ENCODE data around the gene LANCL3. TPM values are rescaled to one million over a fixed set of nuclear protein-coding genes. Genes with fewer than 3 reads are reported as not detected.
A peak's percentile ranks its signal among the peaks of the same experiment; 100 is the strongest.

The LANCL3 gene
- polyA plus RNA-seq, 3 donors = 0.01 to 0.12 TPM; not detected in 1

GRCh38 chrX:37684973-37685372 lies 113.5 kb downstream of the LANCL3 start:
- Mint-ChIP-seq H3K27me3 (ENCODE audit: low read depth in 3 of 3) (peaks cover 6 to 19% (median 18%) of the 10 kb centered on the region in 3 donors), H3K4me1 (peaks cover 6% of the 10 kb centered on the region), H3K36me3 (no peaks in the 10 kb centered on the region), H3K9me3 (peaks cover 0 to 4% (median 0%) of the 10 kb centered on the region in 7 donors), H3K27ac (peak overlapping the region in 1 of 7 donors; percentile 8), H3K4me3 (peak overlapping the region in 1 of 2 donors; percentile 48)
- TF ChIP-seq, protein P1, sequence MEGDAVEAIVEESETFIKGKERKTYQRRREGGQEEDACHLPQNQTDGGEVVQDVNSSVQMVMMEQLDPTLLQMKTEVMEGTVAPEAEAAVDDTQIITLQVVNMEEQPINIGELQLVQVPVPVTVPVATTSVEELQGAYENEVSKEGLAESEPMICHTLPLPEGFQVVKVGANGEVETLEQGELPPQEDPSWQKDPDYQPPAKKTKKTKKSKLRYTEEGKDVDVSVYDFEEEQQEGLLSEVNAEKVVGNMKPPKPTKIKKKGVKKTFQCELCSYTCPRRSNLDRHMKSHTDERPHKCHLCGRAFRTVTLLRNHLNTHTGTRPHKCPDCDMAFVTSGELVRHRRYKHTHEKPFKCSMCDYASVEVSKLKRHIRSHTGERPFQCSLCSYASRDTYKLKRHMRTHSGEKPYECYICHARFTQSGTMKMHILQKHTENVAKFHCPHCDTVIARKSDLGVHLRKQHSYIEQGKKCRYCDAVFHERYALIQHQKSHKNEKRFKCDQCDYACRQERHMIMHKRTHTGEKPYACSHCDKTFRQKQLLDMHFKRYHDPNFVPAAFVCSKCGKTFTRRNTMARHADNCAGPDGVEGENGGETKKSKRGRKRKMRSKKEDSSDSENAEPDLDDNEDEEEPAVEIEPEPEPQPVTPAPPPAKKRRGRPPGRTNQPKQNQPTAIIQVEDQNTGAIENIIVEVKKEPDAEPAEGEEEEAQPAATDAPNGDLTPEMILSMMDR (IDR thresholded peaks at IDR 0.05) = no peak
- no CpG with 5 or more reads among the region's 3 CpGs for WGBS (ENCODE audit: insufficient coverage)
- H3K4me3 ChIP-seq (replicated peaks in 1 of 3; ENCODE audit: low read depth in 2 of 3, low read length in 3 of 3) = peak overlapping the region in 1 of 3 experiments; percentile 59
- H3K4me2 ChIP-seq (replicated peaks; ENCODE audit: extremely low read depth, low read length, poor library complexity, severe bottlenecking) = peak overlapping the region; percentile 68
- peak overlapping the region; percentile 30 for H3K9ac ChIP-seq (ENCODE audit: insufficient read depth, low read length, poor library complexity, severe bottlenecking)
- peaks cover 4 to 10% of the 10 kb centered on the region in 2 donors for H3K27me3 ChIP-seq (ENCODE audit: control insufficient read depth in 2 of 2, insufficient read depth in 2 of 2, low read length in 2 of 2)
- DNase-seq = no peak
- intact Hi-C loops (cut with micrococcal nuclease) = no loop called here
- H3K36me3 ChIP-seq (replicated peaks in 1 of 2; ENCODE audit: control insufficient read depth in 1 of 2, insufficient read depth in 2 of 2, low read length in 2 of 2) = no peaks in the 10 kb centered on the region
- peak overlapping the region; percentile 55 for H2AFZ ChIP-seq (ENCODE audit: insufficient read depth, low read depth, low read length, poor library complexity, severe bottlenecking)
- H4K20me1 ChIP-seq (ENCODE audit: insufficient read depth, low read length) = no peaks in the 10 kb centered on the region
- no peak overlapping the region for H3K27ac ChIP-seq (ENCODE audit: low read depth in 1 of 2, low read length in 2 of 2)
- no peaks in the 10 kb centered on the region for H3K79me2 ChIP-seq (ENCODE audit: insufficient read depth, low read length)
- H3K4me1 ChIP-seq (ENCODE audit: control insufficient read depth in 1 of 2, insufficient read depth in 2 of 2, low read length in 2 of 2) = peaks cover 6 to 8% of the 10 kb centered on the region in 2 donors
- H3K9me3 ChIP-seq (replicated peaks in 1 of 2; ENCODE audit: control insufficient read depth in 1 of 2, insufficient read depth in 1 of 2, low read length in 2 of 2) = no peaks in the 10 kb centered on the region

GRCh38 chrX:37685381-37686359 lies 114.2 kb downstream of the LANCL3 start, which contains the start of gene XK:
XK (plus strand) TSS chrX:37685791; CDS start chrX:37685962, 171 bp downstream.
- peak within 1 kb of the TSS; percentile 55 for H2AFZ ChIP-seq (ENCODE audit: insufficient read depth, low read depth, low read length, poor library complexity, severe bottlenecking)
- Mint-ChIP-seq H3K4me3 (peak within 1 kb of the TSS; percentile 70 to 87), H3K4me1 (peaks cover 6% of the 10 kb centered on the region), H3K27me3 (ENCODE audit: low read depth in 3 of 3) (peaks cover 6 to 19% (median 18%) of the 10 kb centered on the region in 3 donors), H3K27ac (peak within 1 kb of the TSS in 1 of 7 donors; percentile 8), H3K36me3 (no peaks in the 10 kb centered on the region), H3K9me3 (peaks cover 0 to 4% (median 0%) of the 10 kb centered on the region in 7 donors)
- peak within 1 kb of the TSS; percentile 68 for H3K4me2 ChIP-seq (replicated peaks; ENCODE audit: extremely low read depth, low read length, poor library complexity, severe bottlenecking)
- intact Hi-C loops (cut with micrococcal nuclease) = no loop called here
- no peaks in the 10 kb centered on the region for H3K36me3 ChIP-seq (replicated peaks in 1 of 2; ENCODE audit: control insufficient read depth in 1 of 2, insufficient read depth in 2 of 2, low read length in 2 of 2)
- no peaks in the 10 kb centered on the region for H3K79me2 ChIP-seq (ENCODE audit: insufficient read depth, low read length)
- H3K4me3 ChIP-seq (replicated peaks in 1 of 3; ENCODE audit: low read depth in 2 of 3, low read length in 3 of 3) = peak within 1 kb of the TSS; percentile 19 to 59 (median 21)
- H3K4me1 ChIP-seq (ENCODE audit: control insufficient read depth in 1 of 2, insufficient read depth in 2 of 2, low read length in 2 of 2) = peaks cover 6 to 8% of the 10 kb centered on the region in 2 donors
- TF ChIP-seq, protein P1 (IDR thresholded peaks at IDR 0.05) = no peak
- peak; percentile 2 to 32 (median 11) for DNase-seq
- peak within 1 kb of the TSS; percentile 30 for H3K9ac ChIP-seq (ENCODE audit: insufficient read depth, low read length, poor library complexity, severe bottlenecking)
- H3K9me3 ChIP-seq (replicated peaks in 1 of 2; ENCODE audit: control insufficient read depth in 1 of 2, insufficient read depth in 1 of 2, low read length in 2 of 2) = no peaks in the 10 kb centered on the region
- H3K27ac ChIP-seq (ENCODE audit: low read depth in 1 of 2, low read length in 2 of 2) = no peak within 1 kb of the TSS
- peaks cover 4 to 10% of the 10 kb centered on the region in 2 donors for H3K27me3 ChIP-seq (ENCODE audit: control insufficient read depth in 2 of 2, insufficient read depth in 2 of 2, low read length in 2 of 2)
- H4K20me1 ChIP-seq (ENCODE audit: insufficient read depth, low read length) = no peaks in the 10 kb centered on the region
- 2% methylated on average over 79 of the region's 100 CpGs for WGBS (ENCODE audit: insufficient coverage)
